ENCODE data around the gene DLGAP4. TPM values are rescaled to one million over a fixed set of nuclear protein-coding genes. Genes with fewer than 3 reads are reported as not detected.

DLGAP4 gene
- polyA plus RNA-seq, 1 of the 3 experiments (the other 2 are of a cell fraction) = 31.2 TPM

- peaks cover 5% of the 10 kb centered on the region; the same call in 1 of the 2 replicates for H4K20me1 ChIP-seq (ENCODE audit: insufficient read depth)
- H2AFZ ChIP-seq (ENCODE audit: low read depth) = peak overlapping the region; percentile 88
- peak overlapping the region; percentile 44 to 78 for H3K27ac ChIP-seq (ENCODE audit: low read depth in 2 of 2, low read length in 1 of 2)
- CTCF ChIA-PET = interaction anchor here (1.1 to 3.6 kb wide), 4 partner anchors 13 to 200 kb away, joined by 3 to 20 read pairs (median 8); partner anchors contain the start of genes DSN1 and RAB5IF
- 1% methylated on average over 50 of the region's 69 CpGs for WGBS (ENCODE audit: low lambda C conversion rate)
- peak; percentile 84 for DNase-seq
- peak overlapping the region; percentile 99 for H3K4me2 ChIP-seq
- peak overlapping the region; percentile 84; the same call in 1 of the 2 replicates for H3K9ac ChIP-seq
- peak overlapping the region; percentile 65 to 77 for H3K4me3 ChIP-seq (ENCODE audit: low read depth in 2 of 2, low read length in 1 of 2)
- POLR2A ChIA-PET = interaction anchor here (1.1 kb wide), 1 partner anchor 31 kb away, joined by 6 read pairs; the partner anchor contains the start of gene RAB5IF
- no peaks in the 10 kb centered on the region for H3K9me3 ChIP-seq
- no peaks in the 10 kb centered on the region for H3K9me2 ChIP-seq
- H3K27me3 ChIP-seq (ENCODE audit: insufficient read depth) = no peaks in the 10 kb centered on the region
- H3F3A ChIP-seq (replicated peaks; ENCODE audit: insufficient read depth) = peaks cover 33% of the 10 kb centered on the region
- peaks cover 14 to 20% of the 10 kb centered on the region in 2 experiments; a peak in 3 of 4 replicates for H3K4me1 ChIP-seq (ENCODE audit: control insufficient read depth in 1 of 2, insufficient read depth in 2 of 2, low read depth in 1 of 2, low read length in 1 of 2)
- H3K79me2 ChIP-seq (ENCODE audit: insufficient read depth) = peaks cover 48% of the 10 kb centered on the region
- TF ChIP-seq NRF1 (IDR thresholded peaks at IDR 0.05; ENCODE audit: low read depth, low read length) (no peak), MAX (IDR thresholded peaks at IDR 0.05; ENCODE audit: low read depth) (peak; percentile 93), TAF1 (IDR thresholded peaks at IDR 0.05; ENCODE audit: borderline replicate concordance, low read depth, low read length) (no peak), MXI1 (IDR thresholded peaks at IDR 0.05; ENCODE audit: low read depth, low read length) (peak; percentile 33; the same call in 1 of the 2 replicates)
- H3K36me3 ChIP-seq (replicated peaks in 1 of 2; ENCODE audit: control insufficient read depth in 1 of 2, insufficient read depth in 2 of 2, low read length in 1 of 2) = peaks cover 0 to 3% of the 10 kb centered on the region in 2 experiments
Observed at GRCh38 chr20:36574366-36575135, 268.4 kb downstream of the DLGAP4 start.

GRCh38 chr20:36576081-36576445 is 269.9 kb downstream of the DLGAP4 start:
- Histone ChIP-seq H2AFZ (ENCODE audit: low read depth) (no peak overlapping the region), H3K4me1 (ENCODE audit: control insufficient read depth in 1 of 2, insufficient read depth in 2 of 2, low read depth in 1 of 2, low read length in 1 of 2) (peaks cover 8 to 20% of the 10 kb centered on the region in 2 experiments; a peak in 2 of 4 replicates), H3K27ac (ENCODE audit: low read depth in 2 of 2, low read length in 1 of 2) (peak overlapping the region; percentile 44 to 78; a peak in 3 of 4 replicates), H3K79me2 (ENCODE audit: insufficient read depth) (peaks cover 48% of the 10 kb centered on the region), H3F3A (replicated peaks; ENCODE audit: insufficient read depth) (peaks cover 26% of the 10 kb centered on the region), H3K4me3 (ENCODE audit: low read depth in 2 of 2, low read length in 1 of 2) (no peak overlapping the region; a peak in 1 of 4 replicates), H3K36me3 (replicated peaks in 1 of 2; ENCODE audit: control insufficient read depth in 1 of 2, insufficient read depth in 2 of 2, low read length in 1 of 2) (peaks cover 0 to 7% of the 10 kb centered on the region in 2 experiments), H4K20me1 (ENCODE audit: insufficient read depth) (peaks cover 5% of the 10 kb centered on the region; the same call in 1 of the 2 replicates), H3K9ac (no peak overlapping the region), H3K4me2 (peak overlapping the region; percentile 99), H3K9me2 (no peaks in the 10 kb centered on the region), H3K27me3 (ENCODE audit: insufficient read depth) (no peaks in the 10 kb centered on the region), H3K9me3 (no peaks in the 10 kb centered on the region)
- POLR2A ChIA-PET = interaction anchor here (0.6 to 1.1 kb wide), 2 partner anchors 30 to 1126 kb away, joined by 6 to 11 read pairs; partner anchors contain the start of gene RAB5IF
- CTCF ChIA-PET = interaction anchor here (0.7 to 3.6 kb wide), 6 partner anchors 13 to 420 kb away, joined by 3 to 20 read pairs (median 4); partner anchors contain the start of gene RAB5IF
- DNase-seq = no peak
- WGBS (ENCODE audit: low lambda C conversion rate) = 93% methylated on average over 1 of the region's 1 CpG
- TF ChIP-seq RXRA (IDR thresholded peaks at IDR 0.05; ENCODE audit: borderline replicate concordance, low read depth) (no peak), FOSL2 (IDR thresholded peaks at IDR 0.05; ENCODE audit: borderline replicate concordance, low read depth) (no peak), ELF1 (IDR thresholded peaks at IDR 0.05) (no peak), YY1 (IDR thresholded peaks at IDR 0.05; ENCODE audit: low read depth) (no peak), EP300 (IDR thresholded peaks at IDR 0.05; ENCODE audit: borderline replicate concordance in 1 of 2, low read depth in 1 of 2, low read length in 1 of 2) (no peak), NRF1 (IDR thresholded peaks at IDR 0.05; ENCODE audit: low read depth, low read length) (no peak), ZBTB33 (IDR thresholded peaks at IDR 0.05; ENCODE audit: borderline replicate concordance, low read depth) (no peak), EZH2phosphoT487 (IDR thresholded peaks at IDR 0.05; ENCODE audit: borderline replicate concordance, low read depth) (no peak), MAX (IDR thresholded peaks at IDR 0.05; ENCODE audit: low read depth) (no peak), SMC3 (IDR thresholded peaks at IDR 0.05; ENCODE audit: low read depth, low read length) (no peak), FOXM1 (IDR thresholded peaks at IDR 0.05; ENCODE audit: low read depth) (no peak), NFIC (IDR thresholded peaks at IDR 0.05; ENCODE audit: borderline replicate concordance) (no peak), TEAD4 (IDR thresholded peaks at IDR 0.05; ENCODE audit: borderline replicate concordance, insufficient read depth) (no peak), RAD21 (IDR thresholded peaks at IDR 0.05; ENCODE audit: low read length) (no peak), MXI1 (IDR thresholded peaks at IDR 0.05; ENCODE audit: low read depth, low read length) (no peak)
- TF ChIP-seq, protein P1, sequence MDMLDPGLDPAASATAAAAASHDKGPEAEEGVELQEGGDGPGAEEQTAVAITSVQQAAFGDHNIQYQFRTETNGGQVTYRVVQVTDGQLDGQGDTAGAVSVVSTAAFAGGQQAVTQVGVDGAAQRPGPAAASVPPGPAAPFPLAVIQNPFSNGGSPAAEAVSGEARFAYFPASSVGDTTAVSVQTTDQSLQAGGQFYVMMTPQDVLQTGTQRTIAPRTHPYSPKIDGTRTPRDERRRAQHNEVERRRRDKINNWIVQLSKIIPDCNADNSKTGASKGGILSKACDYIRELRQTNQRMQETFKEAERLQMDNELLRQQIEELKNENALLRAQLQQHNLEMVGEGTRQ (IDR thresholded peaks at IDR 0.05; ENCODE audit: borderline replicate concordance, low read depth, low read length) = no peak
- TF ChIP-seq, protein P2, sequence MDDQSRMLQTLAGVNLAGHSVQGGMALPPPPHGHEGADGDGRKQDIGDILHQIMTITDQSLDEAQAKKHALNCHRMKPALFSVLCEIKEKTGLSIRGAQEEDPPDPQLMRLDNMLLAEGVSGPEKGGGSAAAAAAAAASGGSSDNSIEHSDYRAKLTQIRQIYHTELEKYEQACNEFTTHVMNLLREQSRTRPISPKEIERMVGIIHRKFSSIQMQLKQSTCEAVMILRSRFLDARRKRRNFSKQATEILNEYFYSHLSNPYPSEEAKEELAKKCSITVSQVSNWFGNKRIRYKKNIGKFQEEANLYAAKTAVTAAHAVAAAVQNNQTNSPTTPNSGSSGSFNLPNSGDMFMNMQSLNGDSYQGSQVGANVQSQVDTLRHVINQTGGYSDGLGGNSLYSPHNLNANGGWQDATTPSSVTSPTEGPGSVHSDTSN (IDR thresholded peaks at IDR 0.05) = no peak
- TF ChIP-seq, protein P3, sequence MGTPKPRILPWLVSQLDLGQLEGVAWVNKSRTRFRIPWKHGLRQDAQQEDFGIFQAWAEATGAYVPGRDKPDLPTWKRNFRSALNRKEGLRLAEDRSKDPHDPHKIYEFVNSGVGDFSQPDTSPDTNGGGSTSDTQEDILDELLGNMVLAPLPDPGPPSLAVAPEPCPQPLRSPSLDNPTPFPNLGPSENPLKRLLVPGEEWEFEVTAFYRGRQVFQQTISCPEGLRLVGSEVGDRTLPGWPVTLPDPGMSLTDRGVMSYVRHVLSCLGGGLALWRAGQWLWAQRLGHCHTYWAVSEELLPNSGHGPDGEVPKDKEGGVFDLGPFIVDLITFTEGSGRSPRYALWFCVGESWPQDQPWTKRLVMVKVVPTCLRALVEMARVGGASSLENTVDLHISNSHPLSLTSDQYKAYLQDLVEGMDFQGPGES (IDR thresholded peaks at IDR 0.05; ENCODE audit: low read depth, low read length) = no peak

Data from SK-N-SH (cell line).